HepG2 (cell line): ENCODE results near the gene FAM167B. TPM values are rescaled to one million over a fixed set of nuclear protein-coding genes. Genes with fewer than 3 reads are reported as not detected.

Source experiments
- DMAP1 ChIP-seq: IDR thresholded peaks from 2 replicates; pipeline ENCODE4 v1.6.1; 2016
- ETV5 ChIP-seq: IDR thresholded peaks from 2 replicates; pipeline ENCODE4 v1.6.1; 2018; ENCODE audit warnings: missing biosample characterization, missing genetic modification reagents, inconsistent platforms, borderline replicate concordance
- FOXP1 ChIP-seq, 2 experiments: fragments of 450-650 bp in 1 of 2; IDR thresholded peaks; 2 replicates each; pipeline ENCODE4 v1.6.1; 2017 to 2018; ENCODE audit warnings: antibody characterized with exemption in 1 of 2
- GABPA ChIP-seq, 2 experiments: IDR thresholded peaks; 2 replicates each; pipeline ENCODE4 v1.6.1; 2011 to 2016; ENCODE audit warnings: low read depth in 2 of 2, low read length in 1 of 2, missing biosample characterization in 1 of 2, missing genetic modification characterization in 1 of 2
- GATAD2A ChIP-seq: IDR thresholded peaks from 2 replicates; pipeline ENCODE4 v1.6.1; 2016
- HDAC1 ChIP-seq: sonication (generic); formaldehyde crosslinking; IDR thresholded peaks from 2 replicates; pipeline ENCODE4 v1.5.1; 2020; ENCODE audit warnings: mild to moderate bottlenecking, missing genetic modification reagents
- HNRNPK ChIP-seq: fragments of 200-400 bp; formaldehyde crosslinking; IDR thresholded peaks from 2 replicates; pipeline ENCODE4 v1.6.1; 2018; ENCODE audit warnings: low read length, low read depth, moderate library complexity, mild to moderate bottlenecking; ENCODE audit not compliant: poor library complexity, severe bottlenecking
- JUNB ChIP-seq: sonication (generic); formaldehyde crosslinking; IDR thresholded peaks from 2 replicates; pipeline ENCODE4 v1.8.0; 2022; ENCODE audit warnings: missing genetic modification reagents, mild to moderate bottlenecking, borderline replicate concordance
- KDM2A ChIP-seq: sonication (generic); formaldehyde crosslinking; IDR thresholded peaks from 2 replicates; pipeline ENCODE4 v1.4.0; 2020; ENCODE audit warnings: low read depth, missing genetic modification reagents, borderline replicate concordance
- KDM5B ChIP-seq: sonication (generic); formaldehyde crosslinking; IDR thresholded peaks from 2 replicates; pipeline ENCODE4 v1.4.0; 2020; ENCODE audit warnings: missing genetic modification reagents, mild to moderate bottlenecking, borderline replicate concordance
- MAZ ChIP-seq, 2 experiments: sonication (generic) in 1 of 2; formaldehyde crosslinking in 1 of 2; IDR thresholded peaks; 2 replicates each; pipeline versions ENCODE4 v1.5.0 to v1.6.1; 2012 to 2020; ENCODE audit warnings: low read depth in 2 of 2, mild to moderate bottlenecking in 2 of 2, borderline replicate concordance in 1 of 2, improper control_type of control experiment in 1 of 2, low read length in 1 of 2, missing genetic modification reagents in 1 of 2, moderate library complexity in 1 of 2
- MED1 ChIP-seq: sonication (generic); formaldehyde crosslinking; IDR thresholded peaks from 2 replicates; pipeline ENCODE4 v1.4.0; 2020; ENCODE audit warnings: missing genetic modification reagents
- MTERF4 ChIP-seq: sonication (generic); formaldehyde crosslinking; IDR thresholded peaks from 2 replicates; pipeline ENCODE4 v1.8.0; 2023; ENCODE audit warnings: mild to moderate bottlenecking, missing genetic modification reagents
- MXD4 ChIP-seq: IDR thresholded peaks from 2 replicates; pipeline ENCODE4 v1.6.1; 2016; ENCODE audit warnings: mild to moderate bottlenecking, missing biosample characterization, missing genetic modification reagents
- MZF1 ChIP-seq: sonication (generic); formaldehyde crosslinking; IDR thresholded peaks from 2 replicates; pipeline ENCODE4 v1.8.1; 2023; ENCODE audit warnings: mild to moderate bottlenecking, missing genetic modification reagents, borderline replicate concordance
- NR2F2 ChIP-seq: IDR thresholded peaks from 2 replicates; pipeline ENCODE4 v1.6.1; 2012; ENCODE audit warnings: low read depth, inconsistent platforms, borderline replicate concordance
- PHF8 ChIP-seq: sonication (generic); formaldehyde crosslinking; IDR thresholded peaks from 2 replicates; pipeline ENCODE4 v1.5.0; 2020; ENCODE audit warnings: missing genetic modification reagents
- PPARG ChIP-seq: conservative IDR thresholded peaks from 2 replicates; pipeline ENCODE4 v1.6.1; 2016; ENCODE audit warnings: missing biosample characterization, missing genetic modification reagents
- REPIN1 ChIP-seq: sonication (generic); formaldehyde crosslinking; IDR thresholded peaks from 2 replicates; pipeline ENCODE4 v1.8.0; 2022; ENCODE audit warnings: missing genetic modification reagents, low read depth, mild to moderate bottlenecking, borderline replicate concordance
- TFDP2 ChIP-seq: sonication (generic); formaldehyde crosslinking; IDR thresholded peaks from 2 replicates; pipeline ENCODE4 v1.4.0; 2020; ENCODE audit warnings: missing genetic modification reagents
- TOPORS ChIP-seq: sonication (generic); formaldehyde crosslinking; IDR thresholded peaks from 2 replicates; pipeline ENCODE4 v1.8.0; 2023; ENCODE audit warnings: mild to moderate bottlenecking, missing genetic modification reagents
- WIZ ChIP-seq: sonication (generic); formaldehyde crosslinking; IDR thresholded peaks from 2 replicates; pipeline ENCODE4 v1.5.1; 2020; ENCODE audit warnings: mild to moderate bottlenecking, missing genetic modification reagents
- ZFX ChIP-seq: sonication (generic); formaldehyde crosslinking; IDR thresholded peaks from 2 replicates; pipeline ENCODE4 v1.4.0; 2020; ENCODE audit warnings: mild to moderate bottlenecking, low read depth, missing genetic modification reagents, moderate library complexity
- ZNF138 ChIP-seq: sonication (generic); formaldehyde crosslinking; IDR thresholded peaks from 2 replicates; pipeline ENCODE4 v1.5.0; 2020; ENCODE audit warnings: mild to moderate bottlenecking, low read depth, missing genetic modification reagents
- ZNF883 ChIP-seq: sonication (generic); formaldehyde crosslinking; IDR thresholded peaks from 2 replicates; pipeline ENCODE4 v1.5.1; 2020; ENCODE audit warnings: mild to moderate bottlenecking, missing genetic modification reagents; ENCODE audit errors: not compliant biosample characterization
- polyA plus RNA-seq, 8 experiments: library from polyadenylated mRNA; depleted of rRNA in 3 of 8; stranded (reverse) in 7 of 8; unstranded in 1 of 8; fragments of >200 nt; fragmentation: Illumina TruSeq in 4 of 8; extraction: Trizol in 4 of 8; gene quantifications; 2 replicates each; pipeline versions ENCODE4 v1.2.1 to v1.2.3, GENCODE V29; 2011 to 2016; ENCODE audit warnings: low read depth in 4 of 8, missing spikeins in 1 of 8, mixed read lengths in 1 of 8; ENCODE audit not compliant: insufficient read depth in 1 of 8
- total RNA-seq, 5 experiments: library from RNA; depleted of rRNA; stranded (reverse); fragments of >200 nt; fragmentation: Illumina TruSeq; extraction: Trizol; gene quantifications; 2 replicates each; pipeline ENCODE4 v1.2.3, GENCODE V29; 2016; ENCODE audit warnings: low read depth in 1 of 5
- TF ChIP-seq, protein P1 (sequence below): sonication (generic); formaldehyde crosslinking; IDR thresholded peaks from 2 replicates; pipeline ENCODE4 v1.4.0; 2020; ENCODE audit warnings: missing genetic modification reagents, borderline replicate concordance

Gene FAM167B
- total and polyA plus RNA-seq, 2 of the 13 experiments (the other 11 are each of a cell fraction or from before 2014, with no cell fraction given): 0.15 to 0.70 TPM

DNA sequence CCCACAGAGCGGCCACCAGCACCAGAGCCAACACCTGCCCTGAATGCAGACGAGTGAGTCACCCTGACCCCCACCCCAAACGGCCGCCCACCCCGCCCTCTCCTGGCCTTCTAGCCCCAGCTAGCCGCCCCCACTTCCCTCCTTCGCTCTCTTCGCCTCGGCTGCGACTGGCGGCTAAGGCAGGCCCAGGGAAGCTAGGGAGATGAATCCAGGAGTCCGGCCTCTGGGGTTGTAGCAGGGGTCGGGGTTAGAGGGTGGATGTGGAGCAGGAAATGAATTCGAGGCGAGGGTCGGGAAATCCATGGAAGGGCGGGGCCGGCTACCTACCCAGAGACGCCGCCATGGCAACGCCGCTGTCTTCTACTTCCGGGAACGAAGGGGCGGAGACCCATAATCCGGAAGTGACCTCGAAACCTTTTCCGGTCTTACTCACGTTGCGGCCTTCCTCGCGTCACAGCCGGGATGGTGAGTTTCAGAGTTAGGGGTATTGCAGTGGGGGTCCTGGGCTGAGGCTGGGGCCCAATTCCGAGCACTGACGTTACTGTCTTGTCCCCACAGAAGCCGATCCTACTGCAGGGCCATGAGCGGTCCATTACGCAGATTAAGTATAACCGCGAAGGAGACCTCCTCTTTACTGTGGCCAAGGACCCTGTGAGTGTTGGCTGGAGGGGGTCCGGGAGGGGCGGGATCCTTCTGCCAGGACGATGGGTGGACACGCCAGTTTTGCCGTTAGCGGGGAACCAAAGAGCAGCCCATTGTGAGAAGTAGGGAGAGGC lies 24.9 kb upstream of the FAM167B start, which contains the start of the genes EIF3I and TMEM234 (continued):
- no peak for TF ChIP-seq TFDP2 (CRISPR knock-in tag)
- TF ChIP-seq DMAP1 (CRISPR knock-in tag): peak; percentile 66; the same call in 1 of the 2 replicates
- TF ChIP-seq HNRNPK: no peak
- TF ChIP-seq ETV5: peak; percentile 67; the same call in 1 of the 2 replicates
- TF ChIP-seq NR2F2: peak; percentile 59; the same call in 1 of the 2 replicates
- no peak for TF ChIP-seq REPIN1 (CRISPR knock-in tag)
- peak; percentile 87 for TF ChIP-seq HDAC1 (CRISPR knock-in tag)
- no peak; the same call in 1 of the 2 replicates for TF ChIP-seq WIZ (CRISPR knock-in tag)
- TF ChIP-seq ZNF138: no peak
- TF ChIP-seq ZNF883: no peak
- peak; percentile 63; the same call in 1 of the 2 replicates for TF ChIP-seq MED1 (CRISPR knock-in tag)
- peak; percentile 99 for TF ChIP-seq ZFX (CRISPR knock-in tag)
- TF ChIP-seq GABPA (IDR thresholded peaks at IDR 0.05; ENCODE audit: low read depth, low read length): peak; percentile 90
- TF ChIP-seq GABPA (CRISPR knock-in tag; IDR thresholded peaks at IDR 0.05; ENCODE audit: low read depth): peak; percentile 98
- peak; percentile 79; the same call in 1 of the 2 replicates for TF ChIP-seq KDM2A (CRISPR knock-in tag)
- TF ChIP-seq KDM5B: peak; percentile 75; the same call in 1 of the 2 replicates
- TF ChIP-seq MTERF4: peak; percentile 69; the same call in 1 of the 2 replicates
- TF ChIP-seq, protein P1, sequence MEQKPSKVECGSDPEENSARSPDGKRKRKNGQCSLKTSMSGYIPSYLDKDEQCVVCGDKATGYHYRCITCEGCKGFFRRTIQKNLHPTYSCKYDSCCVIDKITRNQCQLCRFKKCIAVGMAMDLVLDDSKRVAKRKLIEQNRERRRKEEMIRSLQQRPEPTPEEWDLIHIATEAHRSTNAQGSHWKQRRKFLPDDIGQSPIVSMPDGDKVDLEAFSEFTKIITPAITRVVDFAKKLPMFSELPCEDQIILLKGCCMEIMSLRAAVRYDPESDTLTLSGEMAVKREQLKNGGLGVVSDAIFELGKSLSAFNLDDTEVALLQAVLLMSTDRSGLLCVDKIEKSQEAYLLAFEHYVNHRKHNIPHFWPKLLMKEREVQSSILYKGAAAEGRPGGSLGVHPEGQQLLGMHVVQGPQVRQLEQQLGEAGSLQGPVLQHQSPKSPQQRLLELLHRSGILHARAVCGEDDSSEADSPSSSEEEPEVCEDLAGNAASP (CRISPR knock-in tag): no peak
- 0 out of 2 replicates have a peak, but pooled peaks have one; percentile 28 for TF ChIP-seq MAZ (IDR thresholded peaks at IDR 0.05; ENCODE audit: borderline replicate concordance, low read depth, low read length)
- TF ChIP-seq MAZ (CRISPR knock-in tag; IDR thresholded peaks at IDR 0.05; ENCODE audit: low read depth): peak; percentile 25; the same call in 1 of the 2 replicates
- TF ChIP-seq PPARG: no peak
- peak; percentile 36; the same call in 1 of the 2 replicates for TF ChIP-seq JUNB (CRISPR knock-in tag)
- no peak for TF ChIP-seq MZF1 (CRISPR knock-in tag)
- TF ChIP-seq FOXP1 (IDR thresholded peaks at IDR 0.05): no peak
- TF ChIP-seq FOXP1 (CRISPR knock-in tag; IDR thresholded peaks at IDR 0.05): no peak
- TF ChIP-seq GATAD2A: peak; percentile 34
- TF ChIP-seq TOPORS (CRISPR knock-in tag): no peak
- TF ChIP-seq PHF8: peak; percentile 91
- peak; percentile 36 for TF ChIP-seq MXD4 (CRISPR knock-in tag)
